ENCODE data around the gene SIGLEC14.
"Not testable (repeated sequence)": the region's sequence is repeated elsewhere in the genome, so short reads cannot be mapped to it uniquely, and the experiment has no call there.

Gene SIGLEC14, protein sequence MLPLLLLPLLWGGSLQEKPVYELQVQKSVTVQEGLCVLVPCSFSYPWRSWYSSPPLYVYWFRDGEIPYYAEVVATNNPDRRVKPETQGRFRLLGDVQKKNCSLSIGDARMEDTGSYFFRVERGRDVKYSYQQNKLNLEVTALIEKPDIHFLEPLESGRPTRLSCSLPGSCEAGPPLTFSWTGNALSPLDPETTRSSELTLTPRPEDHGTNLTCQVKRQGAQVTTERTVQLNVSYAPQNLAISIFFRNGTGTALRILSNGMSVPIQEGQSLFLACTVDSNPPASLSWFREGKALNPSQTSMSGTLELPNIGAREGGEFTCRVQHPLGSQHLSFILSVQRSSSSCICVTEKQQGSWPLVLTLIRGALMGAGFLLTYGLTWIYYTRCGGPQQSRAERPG

DNA sequence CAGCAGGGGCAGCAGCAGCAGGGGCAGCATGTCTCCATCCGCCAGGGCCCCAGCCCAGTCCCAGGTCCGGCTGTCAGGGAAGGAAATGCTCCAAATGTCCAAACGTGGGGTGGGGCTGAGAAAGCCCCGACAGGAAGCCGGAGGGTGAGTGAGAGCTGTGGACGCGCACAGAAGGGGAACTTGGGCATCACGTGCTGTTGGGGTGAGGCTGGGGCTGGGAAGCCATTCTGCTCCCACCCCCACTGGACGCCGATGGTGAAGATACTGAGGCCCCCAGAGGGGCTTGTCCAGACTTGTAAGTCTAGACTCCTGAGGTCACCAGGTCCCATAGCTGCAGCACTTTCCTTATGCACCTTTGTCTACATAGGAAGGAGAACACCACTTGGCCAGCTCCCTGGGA, at the start of gene SIGLEC14:
TSS of gene SIGLEC14 (minus strand) at position 96 of the 400 bp plus-strand sequence. CDS start at position 30, 66 bp downstream.
- not testable (repeated sequence) for FAIRE-seq

DNA sequence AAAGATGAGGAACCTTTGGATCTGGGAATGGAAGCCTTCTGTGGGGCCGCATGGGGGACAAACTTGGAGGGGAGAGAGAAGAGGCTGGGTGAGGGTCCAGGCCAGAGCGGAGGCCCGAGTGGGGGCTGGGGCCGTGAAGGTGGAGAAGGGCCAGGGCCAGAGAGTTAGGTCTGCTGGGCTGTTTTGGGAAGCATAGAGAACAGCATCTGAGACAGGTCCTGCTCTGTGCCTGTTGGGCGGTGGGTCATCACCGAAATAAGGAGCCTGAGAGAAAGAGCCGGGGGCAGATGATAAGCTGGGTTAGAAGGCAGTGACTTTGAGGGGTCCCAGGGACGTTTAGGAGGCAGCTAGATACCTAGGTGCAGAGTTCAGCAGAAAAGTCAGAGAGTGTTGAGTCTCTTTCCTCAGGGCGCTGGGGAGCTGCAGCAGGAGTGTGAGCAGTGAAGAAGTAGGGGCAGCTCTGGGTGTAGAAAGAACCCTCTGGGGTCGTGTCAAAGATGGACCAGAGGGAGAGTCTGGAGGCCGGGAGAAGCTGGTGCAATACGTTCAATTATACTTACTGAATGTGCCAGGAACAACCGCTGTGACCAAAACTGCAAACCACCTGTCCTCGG, 49.2 kb upstream of the SIGLEC14 start:
- FAIRE-seq: no peak

DNA sequence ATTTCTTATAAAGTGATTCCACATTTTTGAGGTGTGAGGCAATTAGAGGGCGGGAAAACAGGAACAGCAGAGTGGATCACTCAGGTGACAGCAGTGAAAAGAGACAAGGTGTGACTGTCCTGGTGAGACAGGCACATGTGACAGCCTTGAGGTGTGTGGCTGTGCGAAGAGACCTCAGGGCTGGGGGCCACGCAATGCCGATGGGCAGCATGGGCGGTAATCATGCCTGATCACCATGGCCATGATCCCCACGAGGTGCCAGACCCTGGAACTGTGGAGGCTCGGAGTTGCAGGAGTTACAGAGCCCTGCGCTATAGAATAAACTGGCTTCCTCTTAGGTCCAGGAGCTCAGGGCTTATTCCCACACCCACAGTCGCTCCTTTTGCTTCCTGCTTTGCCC, 48.5 kb upstream of the SIGLEC14 start:
- FAIRE-seq: no peak

DNA sequence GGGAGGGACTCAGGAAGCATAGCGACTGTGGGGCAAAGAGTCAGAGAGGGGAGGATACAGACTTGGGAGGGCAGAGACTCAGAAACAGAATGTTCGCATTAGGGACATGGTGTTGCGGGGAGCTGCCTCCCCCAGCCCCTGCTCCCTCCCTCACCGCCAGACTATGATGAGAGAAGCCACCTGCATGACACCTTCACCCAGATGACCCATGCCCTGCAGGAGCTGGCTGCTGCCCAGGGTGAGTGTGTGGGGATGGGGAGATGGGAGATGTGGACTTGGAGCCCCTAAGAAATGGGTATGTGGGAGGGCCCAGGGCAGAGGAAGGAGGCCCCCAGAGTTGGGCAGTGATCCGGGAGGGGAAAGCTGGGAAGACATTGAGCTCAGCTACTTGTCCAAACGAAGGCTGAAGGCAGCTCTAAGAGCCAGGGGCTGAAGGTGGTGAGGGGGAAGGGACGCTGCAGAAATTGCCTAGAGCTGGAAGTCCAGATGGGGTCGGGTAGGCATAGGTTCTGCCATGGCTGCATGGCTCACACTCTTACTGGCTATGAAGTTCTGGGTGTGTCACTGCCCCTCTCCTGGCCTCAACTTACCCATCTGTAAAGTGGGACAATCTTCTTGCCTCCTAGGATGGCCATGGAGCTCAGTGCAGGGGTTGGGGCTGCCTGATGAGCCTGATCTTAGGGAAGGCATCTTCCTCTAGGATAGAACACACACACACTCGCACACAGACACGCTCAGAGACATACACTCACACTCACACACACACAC, 47.9 kb upstream of the SIGLEC14 start:
- no peak for FAIRE-seq

DNA sequence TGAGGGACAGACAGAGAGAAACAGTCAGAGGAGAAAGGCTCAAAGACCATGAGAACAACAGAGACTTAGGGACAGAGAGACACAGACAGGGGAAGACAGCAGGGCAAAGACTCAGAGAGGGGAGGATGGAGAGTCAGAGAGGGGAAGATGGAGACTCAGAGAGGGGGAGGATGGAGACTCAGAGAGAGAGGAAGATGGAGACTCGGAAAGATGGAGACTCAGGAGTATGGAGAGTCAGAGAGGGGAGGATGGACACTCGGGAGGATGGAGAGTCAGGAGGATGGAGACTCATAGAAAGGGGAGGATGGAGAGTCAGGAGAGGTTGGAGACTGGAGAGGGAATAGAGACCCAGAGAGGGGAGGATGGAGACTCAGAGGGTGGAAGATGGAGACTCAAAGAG, 47.2 kb upstream of the SIGLEC14 start:
- FAIRE-seq: no peak

DNA sequence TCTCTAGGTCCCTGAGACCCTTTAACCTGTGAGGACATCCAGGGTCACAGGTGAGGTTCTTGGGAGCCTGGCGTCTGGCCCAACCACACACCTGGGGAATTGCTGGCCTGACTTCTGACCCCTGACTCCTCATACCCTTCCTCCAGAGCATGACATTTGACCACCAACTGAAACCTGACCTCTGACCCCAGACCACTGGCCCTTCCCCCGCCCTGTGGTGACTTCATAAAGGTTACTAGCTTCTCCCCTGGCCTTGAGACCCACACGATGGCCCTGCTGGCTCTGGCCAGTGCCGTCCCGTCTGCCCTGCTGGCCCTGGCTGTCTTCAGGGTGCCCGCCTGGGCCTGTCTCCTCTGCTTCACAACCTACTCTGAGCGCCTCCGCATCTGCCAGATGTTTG, 46.6 kb upstream of the SIGLEC14 start, which contains the start of gene SPACA6:
TSS of gene SPACA6 (plus strand) at position 71 of the 400 bp plus-strand sequence. CDS start at position 268, 197 bp downstream.
- no peak for FAIRE-seq

DNA sequence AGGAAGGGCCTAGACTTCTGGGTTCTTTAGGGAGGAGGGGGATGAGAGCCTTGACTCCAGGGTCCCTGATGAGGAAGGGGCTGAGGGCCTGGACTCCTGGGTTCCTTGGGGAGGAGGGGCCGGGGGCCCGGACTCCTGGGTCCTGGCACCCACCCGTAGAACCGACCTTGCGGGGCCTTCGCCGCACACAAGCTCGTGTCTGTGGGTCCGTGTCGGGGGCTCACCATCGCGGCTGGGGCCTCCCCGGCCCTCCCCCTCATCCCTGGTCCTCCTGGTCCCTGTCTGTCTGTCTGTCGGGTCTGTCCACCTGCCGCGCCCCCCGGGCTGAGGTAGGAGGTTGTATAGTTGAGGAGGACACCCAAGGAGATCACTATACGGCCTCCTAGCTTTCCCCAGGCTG, 45.8 kb upstream of the SIGLEC14 start:
- no peak for FAIRE-seq

DNA sequence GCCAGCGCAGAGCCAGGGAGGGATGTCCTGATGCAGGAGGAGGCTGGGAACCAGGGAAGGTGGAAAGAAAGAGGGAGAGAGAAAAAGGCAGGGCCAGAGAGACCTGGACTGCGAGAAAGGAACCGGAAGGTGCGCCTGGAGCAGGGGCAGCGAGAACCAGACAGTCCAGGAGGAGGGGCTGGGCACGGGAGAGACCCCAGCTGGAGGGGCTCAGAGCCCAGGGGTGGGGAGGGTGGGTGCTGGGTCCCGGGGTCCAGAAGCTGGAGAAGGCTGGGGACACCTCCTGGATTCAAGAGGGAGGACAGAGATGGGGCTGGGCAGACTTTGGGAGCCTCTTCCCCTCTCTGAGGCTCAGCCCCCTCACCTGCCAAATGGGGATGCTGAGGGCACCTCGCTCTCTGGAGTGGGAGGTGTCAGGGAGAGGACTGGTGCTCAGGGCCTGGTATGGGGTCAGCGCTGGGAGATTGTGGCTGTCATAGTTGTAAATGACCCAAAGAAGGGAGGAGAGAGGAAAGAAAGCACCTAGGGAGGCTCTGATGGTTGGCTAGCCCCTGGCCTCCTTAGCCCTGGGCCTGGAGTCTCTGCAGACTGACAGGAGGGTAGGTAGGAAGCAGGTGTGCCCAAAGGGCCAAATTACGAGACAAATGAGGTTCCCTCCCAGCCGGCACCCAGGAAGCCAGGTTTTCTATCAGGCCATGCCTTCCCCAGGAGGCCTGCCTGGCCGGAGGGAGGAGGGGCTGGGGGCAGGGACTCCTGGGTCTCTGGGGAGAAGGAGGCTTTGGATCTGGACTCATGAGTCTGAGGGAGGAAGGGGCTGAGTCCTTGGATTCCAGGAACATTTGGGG, 45.2 kb upstream of the SIGLEC14 start:
- FAIRE-seq: no peak

DNA sequence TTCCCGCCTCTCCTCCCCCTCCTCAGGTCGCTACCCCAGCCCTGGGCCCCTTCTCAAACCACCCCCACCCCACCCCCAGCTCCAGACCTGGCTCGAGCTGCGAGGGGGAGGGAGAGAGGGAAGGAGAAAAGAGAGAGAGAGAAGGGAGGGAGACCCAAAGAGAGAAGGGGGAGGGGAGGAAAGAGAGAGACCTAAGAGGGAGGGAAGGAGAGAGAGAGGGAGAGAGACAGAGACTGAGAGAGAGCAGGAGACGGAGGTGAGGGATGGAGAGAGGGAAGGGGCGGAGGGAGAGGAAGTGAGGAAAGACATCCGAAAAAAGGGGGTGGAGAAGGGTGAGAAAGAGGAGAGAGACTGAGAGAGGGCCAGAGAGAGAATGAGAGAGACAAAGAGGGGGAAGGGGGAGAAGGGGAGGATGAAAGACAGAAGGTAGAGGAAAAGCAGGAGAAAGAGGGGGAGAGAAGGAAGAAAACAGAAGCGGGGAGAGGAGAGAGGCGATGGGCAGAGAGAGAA, 44.5 kb upstream of the SIGLEC14 start:
- FAIRE-seq: no peak

DNA sequence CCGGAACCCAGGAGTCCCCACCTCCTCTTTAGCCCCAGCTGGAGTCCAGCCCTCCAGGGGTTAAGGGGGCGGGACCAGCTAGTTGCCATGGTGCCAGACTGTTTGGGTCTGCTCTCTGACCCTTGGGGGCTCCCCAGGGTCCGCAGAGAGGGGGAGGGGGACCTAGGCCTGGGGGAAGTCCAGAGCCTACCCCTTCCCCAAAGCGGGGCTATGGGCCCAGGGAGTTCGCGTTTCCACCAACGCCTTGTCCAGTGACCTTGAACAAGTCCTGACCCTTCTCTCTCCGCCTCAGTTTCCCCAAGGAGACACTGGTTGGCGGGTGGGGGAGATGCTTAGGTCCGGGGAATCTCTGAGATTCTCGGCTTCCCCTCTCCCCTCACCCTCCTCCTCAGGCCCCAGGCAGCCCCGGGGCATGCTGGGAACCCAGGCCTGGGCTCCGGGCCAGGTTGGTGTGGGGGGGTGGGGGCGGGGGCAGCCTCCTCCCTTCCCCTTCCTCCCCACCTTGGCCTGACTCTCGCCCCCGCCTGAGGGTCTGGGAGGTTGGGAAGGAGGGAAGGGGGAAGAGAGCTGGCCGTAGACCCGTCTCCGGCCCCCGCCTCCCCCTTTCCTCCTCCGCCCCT, 43.9 kb upstream of the SIGLEC14 start:
- FAIRE-seq: no peak

DNA sequence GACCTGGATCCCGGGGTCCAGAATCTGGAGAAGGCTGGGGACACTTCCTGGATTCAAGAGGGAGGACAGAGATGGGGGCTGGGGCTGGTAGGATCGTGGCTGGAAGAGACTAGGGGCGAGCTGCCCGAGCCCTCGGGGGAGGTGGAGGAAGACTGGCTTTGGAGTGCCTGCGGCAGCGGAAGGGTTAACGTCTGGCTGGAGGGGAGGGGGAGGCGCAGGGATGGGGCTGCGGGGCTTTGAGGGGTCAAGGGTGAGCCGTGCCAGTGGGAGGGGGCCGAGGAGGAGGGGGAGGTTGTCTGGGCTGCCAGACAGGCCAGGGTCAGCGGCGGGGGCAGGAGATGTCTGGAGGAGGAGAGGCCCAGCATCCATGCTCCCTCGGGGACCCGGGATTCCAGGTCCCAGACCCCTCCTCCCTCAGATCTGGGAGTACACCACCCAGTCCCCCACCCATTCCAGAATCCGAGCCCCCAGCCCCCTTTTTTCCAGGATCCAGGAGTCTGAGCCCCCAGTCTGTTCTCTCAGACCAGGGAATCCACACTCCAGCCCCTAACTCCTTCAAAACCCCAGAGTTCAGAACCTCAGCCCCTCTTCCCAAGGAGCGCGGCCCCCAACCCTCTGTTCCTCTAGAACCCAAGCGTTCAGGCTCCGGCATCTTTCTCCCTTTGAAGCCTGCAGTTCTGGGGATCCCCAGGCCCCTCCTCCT, 43.3 kb upstream of the SIGLEC14 start:
- FAIRE-seq: no peak

DNA sequence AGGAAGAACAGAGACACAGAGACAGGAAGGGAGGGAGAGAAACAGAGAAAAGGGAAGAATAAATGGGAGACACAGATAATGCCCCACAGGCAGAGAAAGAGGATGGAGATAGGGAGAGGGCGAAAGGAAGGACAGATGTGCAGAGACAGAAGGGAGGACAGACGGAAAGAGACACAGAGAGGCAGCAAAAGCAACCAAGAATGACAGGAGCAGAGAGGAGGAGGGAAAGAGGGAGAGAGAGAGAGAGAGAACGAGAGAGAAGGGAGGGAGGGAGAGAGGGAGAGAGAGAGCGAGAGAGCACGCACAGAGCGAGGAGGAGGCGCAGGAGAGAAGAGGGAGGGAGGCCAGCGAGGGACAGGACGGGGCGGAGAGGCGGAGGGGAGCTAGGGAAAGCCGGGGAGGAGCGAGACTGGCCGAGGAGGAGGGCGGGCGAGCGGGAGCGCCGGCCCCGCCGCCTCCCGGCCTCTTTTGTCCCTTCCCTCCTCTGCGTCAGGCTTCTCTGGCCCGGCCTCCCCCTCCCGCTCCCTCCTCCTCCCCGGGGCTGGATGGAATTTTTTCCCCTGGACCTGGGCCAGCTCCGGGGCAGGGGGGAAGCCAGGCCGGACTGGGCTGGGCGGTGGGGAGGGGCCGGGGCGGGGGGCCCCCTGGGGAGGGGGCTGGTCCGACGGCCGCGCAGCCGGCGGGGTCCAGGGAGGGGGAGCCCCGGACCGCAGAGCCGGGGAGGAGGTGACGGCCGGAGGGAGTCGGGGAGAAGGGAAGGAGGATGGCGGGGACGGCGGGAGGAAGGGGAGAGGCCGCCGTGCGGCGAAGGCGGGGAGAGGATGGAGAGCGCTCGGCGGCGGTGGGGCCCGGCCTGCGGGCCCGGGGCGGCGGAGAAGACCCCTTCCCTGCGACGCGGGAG, 42.3 kb upstream of the SIGLEC14 start:
- FAIRE-seq: peak; percentile 59

DNA sequence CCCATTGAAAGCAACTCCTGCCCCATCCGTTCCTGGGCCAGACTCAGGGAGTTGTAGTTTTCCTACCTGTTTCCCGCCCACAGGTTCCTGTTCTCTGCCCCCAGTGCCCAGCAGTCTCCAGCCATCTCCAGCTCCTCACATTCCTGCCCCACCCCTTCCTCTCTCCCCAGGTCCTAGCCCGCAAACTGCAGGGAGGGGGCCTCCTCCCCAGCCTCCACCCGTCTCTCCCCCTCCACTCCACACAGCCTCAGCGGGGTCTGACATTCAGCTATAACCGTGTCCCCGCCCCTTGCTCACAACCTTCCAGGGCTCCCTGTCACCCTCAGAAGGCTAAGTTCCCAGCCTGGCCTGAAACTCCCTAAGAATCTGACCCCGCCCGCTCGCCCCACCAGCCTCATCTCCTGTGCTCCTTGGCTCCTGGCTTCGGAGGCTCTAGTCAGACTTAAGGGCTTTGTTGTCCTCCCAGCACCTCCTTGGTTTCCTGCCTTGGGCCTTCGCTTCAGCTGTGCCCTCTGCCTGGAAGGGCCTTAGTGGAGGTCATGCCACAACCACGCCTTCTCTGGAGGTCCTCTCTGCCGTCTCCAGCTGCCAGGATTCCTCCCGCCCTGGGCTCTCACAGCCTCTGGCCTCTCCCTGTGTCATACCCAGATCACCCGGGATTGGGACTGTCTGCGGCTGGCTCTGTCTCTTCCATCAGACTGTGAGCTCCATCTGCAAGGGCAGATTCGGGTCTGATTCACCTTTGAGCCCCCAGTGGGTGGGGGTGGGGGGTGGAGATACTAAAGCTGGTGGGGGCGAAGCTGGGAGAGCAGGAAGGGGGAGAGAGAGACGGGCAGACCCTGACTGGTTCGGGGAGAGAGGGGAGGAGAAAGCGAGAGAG, 41.4 kb upstream of the SIGLEC14 start:
- no peak for FAIRE-seq

DNA sequence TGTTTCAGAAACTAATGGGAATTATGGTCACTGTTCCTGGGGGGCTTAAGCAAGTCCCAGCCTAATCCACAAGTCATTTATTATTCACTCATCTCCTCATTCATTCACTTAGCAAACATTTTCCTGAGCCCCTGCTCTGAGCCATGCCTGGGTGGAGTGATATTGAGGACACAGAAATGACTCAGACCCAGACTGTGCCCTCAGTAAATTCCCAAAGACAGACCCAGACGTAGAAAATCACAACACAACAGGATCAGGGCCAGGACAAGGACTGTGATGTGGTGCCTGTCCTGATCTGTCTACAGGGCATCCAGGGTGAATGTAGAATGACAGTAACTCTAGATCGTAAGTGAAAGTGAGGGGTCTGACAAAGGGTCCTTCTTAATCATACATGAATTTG, 39.5 kb upstream of the SIGLEC14 start:
- FAIRE-seq: no peak

DNA sequence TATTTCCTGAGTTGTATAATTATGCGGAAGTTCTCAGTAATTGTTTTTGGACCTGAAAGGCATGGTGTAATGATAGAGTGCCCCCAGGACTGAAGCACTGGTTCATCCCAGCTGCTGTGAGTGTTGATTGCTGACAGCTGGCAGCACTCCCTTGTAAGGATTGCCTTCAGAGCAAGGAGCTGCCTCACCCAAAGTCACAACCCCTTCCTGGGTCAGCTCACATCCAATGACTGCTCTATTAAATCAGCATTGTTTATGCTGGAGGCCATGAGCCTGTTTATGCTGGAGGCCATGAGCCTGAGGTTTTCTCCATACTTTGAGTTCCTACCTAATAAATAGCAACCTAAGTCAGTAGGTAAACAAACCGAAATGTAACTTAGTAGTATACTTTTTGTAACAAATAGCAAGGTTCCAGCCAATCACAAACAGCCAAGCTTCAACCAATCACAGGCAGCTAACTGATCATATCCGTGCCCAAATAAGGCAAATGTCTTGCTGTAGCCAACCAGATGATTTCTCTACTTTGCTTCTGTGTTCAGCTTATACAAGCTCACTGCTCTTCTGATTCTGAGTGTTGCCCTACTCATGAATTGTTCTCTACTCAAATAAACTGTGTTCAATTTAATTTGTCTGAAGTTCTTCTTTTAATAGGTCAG, 34.8 kb upstream of the SIGLEC14 start:
- no peak for FAIRE-seq

DNA sequence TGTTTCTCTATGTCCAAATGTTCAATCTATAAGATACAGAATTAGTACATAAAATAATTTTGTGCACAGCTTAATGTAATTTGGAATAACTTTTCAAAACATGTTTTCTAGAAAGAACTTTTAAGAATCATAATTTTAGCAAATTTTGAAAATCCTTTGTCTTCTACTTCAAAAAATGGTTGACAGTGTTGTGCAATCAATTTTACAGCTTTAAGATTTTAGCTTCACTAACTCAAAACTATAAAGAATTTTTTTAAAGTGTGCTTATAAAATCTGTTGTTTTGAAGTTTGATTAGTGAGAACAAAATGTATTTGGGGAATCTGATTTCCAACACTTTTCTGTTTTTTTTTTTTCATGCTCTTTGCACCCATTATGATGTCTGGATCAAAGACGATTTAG, 33.8 kb upstream of the SIGLEC14 start:
- no peak for FAIRE-seq

DNA sequence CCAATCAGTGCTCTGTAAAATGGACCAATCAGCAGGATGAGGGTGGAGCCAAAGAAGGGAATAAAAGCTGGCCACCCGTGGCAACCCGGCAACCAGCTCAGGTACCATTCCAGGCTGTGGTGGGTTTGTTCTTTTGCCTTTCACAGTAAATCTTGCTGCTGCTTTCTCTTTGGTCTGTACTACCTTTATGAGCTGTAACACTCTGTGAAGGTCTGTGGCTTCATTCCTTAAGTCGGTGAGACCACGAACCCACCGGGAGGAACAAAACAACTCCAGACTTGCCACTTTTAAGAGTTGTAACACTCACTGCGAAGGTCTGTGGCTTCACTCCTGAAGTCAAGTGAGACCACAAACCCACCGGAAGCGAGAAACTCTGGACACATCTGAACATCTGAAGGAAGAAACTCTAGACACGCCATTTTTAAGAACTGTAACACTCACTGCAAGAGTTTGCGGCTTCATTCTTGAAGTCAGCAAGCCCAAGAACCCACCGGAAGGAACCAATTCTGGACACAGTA, 30.0 kb upstream of the SIGLEC14 start:
- FAIRE-seq: no peak

DNA sequence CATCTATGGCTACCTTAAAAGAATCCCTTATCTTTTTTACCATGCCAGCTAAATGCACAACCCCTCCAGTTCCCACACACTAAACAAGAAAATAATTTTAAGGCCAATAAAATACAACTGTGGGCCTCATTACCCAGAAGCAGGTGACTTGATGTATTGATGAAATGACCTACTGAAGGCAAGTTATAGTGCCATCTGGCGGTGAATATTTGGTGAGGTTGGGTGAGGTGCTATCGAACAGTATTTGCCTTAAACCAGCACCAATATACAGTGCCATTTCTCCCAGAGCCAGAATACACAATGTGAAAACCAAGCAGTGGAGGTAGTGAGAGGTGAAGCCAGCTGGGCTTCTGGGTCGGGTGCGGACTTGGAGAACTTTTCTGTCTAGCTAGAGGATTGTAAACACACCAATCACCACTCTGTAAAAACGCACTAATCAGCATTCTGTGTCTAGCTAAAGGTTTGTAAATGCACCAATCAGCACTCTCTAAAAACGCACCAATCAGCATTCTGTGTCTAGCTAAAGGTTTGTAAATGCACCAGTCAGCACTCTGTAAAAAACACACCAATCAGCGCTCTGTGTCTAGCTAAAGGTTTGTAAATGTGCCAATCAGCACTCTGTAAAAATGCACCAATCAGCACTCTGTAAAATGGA, 29.4 kb upstream of the SIGLEC14 start:
- peak; percentile 40 for FAIRE-seq
